Type B pancreatic cell (in vitro differentiated cells): Measurements from ENCODE around the gene TRMT10B. TPM values are rescaled to one million over a fixed set of nuclear protein-coding genes. Genes with fewer than 3 reads are reported as not detected.
"Not testable (repeated sequence)": the region's sequence is repeated elsewhere in the genome, so short reads cannot be mapped to it uniquely, and the experiment has no call there.

Experiments
- DNase-seq: peaks from one replicate; pipeline ENCODE4 v3.0.0; 2021; ENCODE audit warnings: mixed read lengths; ENCODE audit not compliant: unreplicated experiment; ENCODE audit errors: extremely low spot score
- H3K27ac Mint-ChIP-seq: 2 replicates; pipeline ENCODE4 v1.8.0; 2021; ENCODE audit warnings: mild to moderate bottlenecking, mixed read lengths
- H3K27me3 Mint-ChIP-seq: 2 replicates; pipeline ENCODE4 v1.8.0; 2021; ENCODE audit warnings: mixed read lengths
- H3K36me3 Mint-ChIP-seq: 2 replicates; pipeline ENCODE4 v1.8.0; 2021; ENCODE audit warnings: mixed read lengths
- H3K4me1 Mint-ChIP-seq: one replicate; pipeline ENCODE4 v1.8.0; 2021; ENCODE audit warnings: mixed read lengths; ENCODE audit not compliant: unreplicated experiment
- H3K4me3 Mint-ChIP-seq: 2 replicates; pipeline ENCODE4 v1.8.0; 2021; ENCODE audit warnings: mild to moderate bottlenecking, mixed read lengths
- H3K9me3 Mint-ChIP-seq: 2 replicates; pipeline ENCODE4 v1.8.0; 2021; ENCODE audit warnings: mixed read lengths
- CTCF ChIP-seq: fragments of 200-600 bp; sonication (generic); conservative IDR thresholded peaks from 2 replicates; pipeline ENCODE4 v1.5.0; 2021; ENCODE audit warnings: antibody characterized with exemption, mild to moderate bottlenecking
- total RNA-seq: library from RNA; stranded (reverse); gene quantifications from 2 replicates; pipeline ENCODE4 v1.2.1, GENCODE V29; 2021; ENCODE audit warnings: low replicate concordance

Gene TRMT10B
- total RNA-seq, 1 donor from 2014 or later = 9.1 TPM

DNA sequence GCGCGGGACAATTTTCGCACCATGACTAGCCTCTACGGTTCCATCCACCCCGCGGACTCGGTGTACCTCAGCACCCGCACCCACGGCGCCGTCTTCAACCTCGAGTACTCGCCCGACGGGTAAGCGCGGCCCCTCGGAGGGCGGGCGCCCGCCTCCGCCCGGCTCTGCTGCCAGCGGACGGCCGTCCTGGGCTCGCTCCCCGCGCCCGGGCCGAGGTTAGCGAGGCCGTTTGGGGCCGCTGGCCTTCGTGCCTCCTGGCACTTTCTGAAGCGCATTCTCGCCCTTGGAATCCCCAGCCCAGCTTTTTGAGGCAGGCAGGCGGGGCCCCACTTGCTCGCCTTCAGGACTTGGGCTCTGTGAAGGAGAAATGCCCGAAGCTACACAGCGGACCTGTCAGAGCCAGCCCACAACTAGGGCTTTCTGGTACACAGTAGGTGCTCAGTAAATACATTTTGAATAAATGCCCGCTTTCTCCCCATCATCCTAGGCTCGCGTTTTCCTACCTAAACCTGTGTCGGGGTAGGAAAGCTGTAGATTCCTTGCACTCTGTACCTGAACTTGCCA, 47.8 kb downstream of the TRMT10B start:
- no peaks in the 10 kb centered on the region for H3K27me3 Mint-ChIP-seq
- peaks cover 11% of the 10 kb centered on the region for H3K36me3 Mint-ChIP-seq
- peaks cover 5% of the 10 kb centered on the region for H3K9me3 Mint-ChIP-seq
- no peak for TF ChIP-seq CTCF
- peak overlapping the region; percentile 95 for H3K4me3 Mint-ChIP-seq
- peak overlapping the region; percentile 94 for H3K27ac Mint-ChIP-seq
- peaks cover 31% of the 10 kb centered on the region for H3K4me1 Mint-ChIP-seq
- peak; percentile 73 for DNase-seq

DNA sequence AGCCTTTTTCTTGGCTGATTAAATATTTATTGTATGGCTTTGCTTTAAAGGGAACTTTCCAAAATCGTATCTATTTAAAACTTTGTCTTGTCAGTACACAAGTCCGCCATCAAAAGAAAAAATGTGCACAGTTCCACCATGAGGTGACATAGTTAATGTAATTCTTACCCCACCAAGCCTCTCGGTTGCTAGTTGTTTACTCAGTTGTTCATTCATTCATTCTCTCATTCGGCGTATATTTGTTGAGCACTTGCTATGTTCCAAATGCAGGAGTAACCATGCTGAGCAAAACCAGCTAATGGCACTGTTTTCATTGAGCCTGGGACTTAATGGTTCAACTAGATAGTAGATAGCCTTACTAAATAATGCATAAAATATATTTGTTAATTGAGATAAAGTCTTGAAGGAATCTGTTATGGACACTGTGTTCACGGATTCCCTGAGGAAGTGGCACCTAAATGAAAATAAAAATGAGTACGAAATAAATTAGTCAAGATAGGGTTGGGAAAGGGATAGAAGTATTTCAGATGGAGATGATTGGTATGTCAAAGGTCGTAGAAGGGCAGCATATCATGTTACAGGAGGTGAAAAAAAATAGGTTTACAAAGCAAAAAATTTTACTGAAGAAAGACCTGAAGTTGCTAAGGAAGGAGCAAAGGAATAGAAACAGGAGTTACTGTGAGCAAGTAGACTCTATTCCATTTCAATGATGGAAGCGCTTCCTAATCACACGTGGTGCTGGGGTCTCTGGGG, 48.5 kb downstream of the TRMT10B start:
- no peak for DNase-seq
- H3K4me3 Mint-ChIP-seq = peak overlapping the region; percentile 95
- H3K9me3 Mint-ChIP-seq = peaks cover 5% of the 10 kb centered on the region
- H3K4me1 Mint-ChIP-seq = peaks cover 33% of the 10 kb centered on the region
- TF ChIP-seq CTCF = no peak
- H3K36me3 Mint-ChIP-seq = peaks cover 13% of the 10 kb centered on the region
- peak overlapping the region; percentile 94 for H3K27ac Mint-ChIP-seq
- no peaks in the 10 kb centered on the region for H3K27me3 Mint-ChIP-seq

- peaks cover 29% of the 10 kb centered on the region for H3K4me1 Mint-ChIP-seq
- no peak for TF ChIP-seq CTCF
- no peaks in the 10 kb centered on the region for H3K27me3 Mint-ChIP-seq
- H3K27ac Mint-ChIP-seq = peak overlapping the region; percentile 57
- H3K9me3 Mint-ChIP-seq = peaks cover 5% of the 10 kb centered on the region
- peaks cover 14% of the 10 kb centered on the region for H3K36me3 Mint-ChIP-seq
- DNase-seq = no peak
- peak overlapping the region; percentile 37 for H3K4me3 Mint-ChIP-seq
Measured at GRCh38 chr9:37806271-37806670, 52.7 kb downstream of the TRMT10B start.

DNA sequence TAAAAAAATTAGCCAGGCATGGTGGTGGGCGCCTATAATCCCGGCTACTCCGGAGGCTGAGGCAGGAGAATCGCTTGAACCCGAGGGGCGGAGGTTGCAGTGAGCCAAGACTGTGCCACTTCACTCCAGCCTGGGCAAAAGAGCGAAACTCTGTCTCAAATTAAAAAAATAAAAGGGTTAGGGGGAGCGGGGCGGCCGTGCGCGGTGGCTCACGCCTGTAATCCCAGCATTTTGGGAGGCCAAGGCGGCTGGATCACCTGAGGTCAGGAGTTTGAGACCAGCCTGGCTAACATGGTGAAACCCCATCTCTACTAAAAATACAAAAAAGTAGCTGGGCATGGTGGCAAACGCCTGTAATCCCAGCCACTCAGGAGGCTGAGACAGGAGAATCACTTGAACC, 56.1 kb downstream of the TRMT10B start:
- not testable (repeated sequence) for H3K36me3 Mint-ChIP-seq, H3K4me1 Mint-ChIP-seq, H3K9me3 Mint-ChIP-seq, H3K27ac Mint-ChIP-seq, DNase-seq, H3K27me3 Mint-ChIP-seq, H3K4me3 Mint-ChIP-seq

- no peak for TF ChIP-seq CTCF
- Mint-ChIP-seq H3K4me3 (no peak overlapping the region), H3K4me1 (no peaks in the 10 kb centered on the region), H3K27ac (no peak overlapping the region), H3K9me3 (no peaks in the 10 kb centered on the region), H3K36me3 (peaks cover 4% of the 10 kb centered on the region), H3K27me3 (no peaks in the 10 kb centered on the region)
- no peak for DNase-seq
Measured at GRCh38 chr9:37811906-37812476, 58.4 kb downstream of the TRMT10B start.

GRCh38 chr9:37812773-37813379, 59.3 kb downstream of the TRMT10B start:
- no peak overlapping the region for H3K4me3 Mint-ChIP-seq
- no peak for DNase-seq
- no peaks in the 10 kb centered on the region for H3K9me3 Mint-ChIP-seq
- no peaks in the 10 kb centered on the region for H3K4me1 Mint-ChIP-seq
- no peaks in the 10 kb centered on the region for H3K27me3 Mint-ChIP-seq
- no peak for TF ChIP-seq CTCF
- H3K36me3 Mint-ChIP-seq = peaks cover 4% of the 10 kb centered on the region
- no peak overlapping the region for H3K27ac Mint-ChIP-seq
